Stimulated activated CD8-positive, alpha-beta memory T cell treated with anti-CD3 and anti-CD28 coated beads, Interleukin-4, amount 100 ng/mL, for 48 hours (primary cell): ENCODE results near the gene ST6GALNAC5.
A peak's percentile ranks its signal among the peaks of the same experiment; 100 is the strongest.

ENCODE experiments used
- DNase-seq: peaks from one replicate; pipeline ENCODE4 v3.0.0-alpha.2; 2020

ST6GALNAC5 gene

GRCh38 chr1:77015748-77016341 lies 148.6 kb downstream of the ST6GALNAC5 start:
- DNase-seq: no peak

- DNase-seq: no peak
These were observed 149.2 kb downstream of the ST6GALNAC5 start for GRCh38 chr1:77016386-77016985.

GRCh38 chr1:77018311-77018710 lies 151.0 kb downstream of the ST6GALNAC5 start:
- no peak for DNase-seq

- no peak for DNase-seq
These were observed 151.5 kb downstream of the ST6GALNAC5 start for GRCh38 chr1:77018761-77019160.

- DNase-seq: no peak
These were observed 154.5 kb downstream of the ST6GALNAC5 start for GRCh38 chr1:77021732-77022131.

- DNase-seq: no peak
These were observed 157.2 kb downstream of the ST6GALNAC5 start for GRCh38 chr1:77024500-77024899.

- DNase-seq: no peak
These were observed 158.3 kb downstream of the ST6GALNAC5 start for GRCh38 chr1:77025599-77025998.

GRCh38 chr1:77026135-77026534 lies 158.9 kb downstream of the ST6GALNAC5 start:
- no peak for DNase-seq

GRCh38 chr1:77026640-77027039 lies 159.4 kb downstream of the ST6GALNAC5 start:
- DNase-seq: no peak

GRCh38 chr1:77027847-77028246 lies 160.6 kb downstream of the ST6GALNAC5 start:
- DNase-seq: no peak

- no peak for DNase-seq
These were observed 163.3 kb downstream of the ST6GALNAC5 start for GRCh38 chr1:77030401-77031105.

GRCh38 chr1:77031106-77031662 lies 163.9 kb downstream of the ST6GALNAC5 start:
- no peak for DNase-seq

GRCh38 chr1:77036560-77036959 lies 169.3 kb downstream of the ST6GALNAC5 start:
- peak; percentile 26 for DNase-seq

GRCh38 chr1:77037038-77037437 lies 169.8 kb downstream of the ST6GALNAC5 start:
- no peak for DNase-seq

GRCh38 chr1:77038000-77038399 lies 170.7 kb downstream of the ST6GALNAC5 start:
- no peak for DNase-seq

- no peak for DNase-seq
These were observed 171.8 kb downstream of the ST6GALNAC5 start for GRCh38 chr1:77039111-77039510.

- DNase-seq: no peak
These were observed 172.5 kb downstream of the ST6GALNAC5 start for GRCh38 chr1:77039739-77040138.

GRCh38 chr1:77040826-77041225 lies 173.5 kb downstream of the ST6GALNAC5 start:
- no peak for DNase-seq

- peak; percentile 29 for DNase-seq
These were observed 177.0 kb downstream of the ST6GALNAC5 start for GRCh38 chr1:77044133-77044849.

GRCh38 chr1:77047575-77047974 lies 180.3 kb downstream of the ST6GALNAC5 start:
- DNase-seq: no peak

GRCh38 chr1:77047978-77048614 lies 180.8 kb downstream of the ST6GALNAC5 start:
- no peak for DNase-seq

- no peak for DNase-seq
These were observed 181.3 kb downstream of the ST6GALNAC5 start for GRCh38 chr1:77048615-77049005.

- no peak for DNase-seq
These were observed 184.1 kb downstream of the ST6GALNAC5 start for GRCh38 chr1:77051425-77051824.
